SIG-M5 treated with dmso at 0.1 percent for 504 hours (cell line): Measurements from ENCODE around the gene FAM222A.
"Not testable (repeated sequence)": the region's sequence is repeated elsewhere in the genome, so short reads cannot be mapped to it uniquely, and the experiment has no call there.

Source experiments
- DNase-seq: peaks from one replicate; lab custom pipeline; 2025; ENCODE audit not compliant: unreplicated experiment; lab: John Stamatoyannopoulos, UW

FAM222A gene

DNA sequence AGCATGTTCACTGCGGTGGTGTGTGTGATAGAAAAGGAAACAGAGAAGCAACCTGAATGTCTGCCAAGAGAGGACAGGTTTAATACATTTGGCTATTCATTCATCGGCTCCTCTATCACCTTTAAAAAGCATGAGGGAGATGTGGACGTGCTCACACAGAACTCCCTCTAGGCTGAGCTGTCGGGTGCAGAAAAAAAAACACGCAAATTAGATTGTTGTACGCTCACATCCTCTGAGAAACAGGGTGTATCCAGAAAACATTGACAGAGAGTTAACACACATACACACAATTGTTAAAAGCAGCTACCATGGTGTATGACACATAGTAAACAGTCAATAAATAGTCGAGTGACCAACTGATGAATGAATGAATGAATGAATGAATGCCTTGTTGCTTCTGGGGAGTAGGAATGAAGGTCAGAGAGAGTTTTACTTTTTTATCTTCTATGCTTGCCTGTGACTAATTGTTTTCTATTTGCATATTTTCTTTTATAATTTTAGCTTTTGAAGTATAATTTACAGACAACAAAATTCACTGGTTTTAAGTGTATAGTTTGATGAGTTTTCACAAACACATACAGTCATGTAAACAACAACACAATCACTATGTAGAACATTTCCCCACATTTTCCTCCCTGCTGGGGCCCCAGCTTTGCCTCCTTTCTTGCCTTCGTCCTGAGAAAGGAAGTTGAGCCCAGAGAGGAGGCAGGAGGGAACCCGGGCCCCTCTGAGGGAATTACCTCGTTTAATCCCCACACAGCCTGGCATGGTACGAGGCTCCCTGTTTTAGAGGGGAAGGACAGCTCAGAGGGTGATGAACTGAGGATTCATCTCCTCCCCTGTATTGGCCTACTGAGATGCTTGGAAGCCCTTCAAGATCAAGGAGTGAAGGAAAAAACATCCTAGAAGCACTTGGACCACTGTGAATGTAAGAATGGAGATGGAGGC, 19.7 kb upstream of the FAM222A start:
- DNase-seq = no peak

DNA sequence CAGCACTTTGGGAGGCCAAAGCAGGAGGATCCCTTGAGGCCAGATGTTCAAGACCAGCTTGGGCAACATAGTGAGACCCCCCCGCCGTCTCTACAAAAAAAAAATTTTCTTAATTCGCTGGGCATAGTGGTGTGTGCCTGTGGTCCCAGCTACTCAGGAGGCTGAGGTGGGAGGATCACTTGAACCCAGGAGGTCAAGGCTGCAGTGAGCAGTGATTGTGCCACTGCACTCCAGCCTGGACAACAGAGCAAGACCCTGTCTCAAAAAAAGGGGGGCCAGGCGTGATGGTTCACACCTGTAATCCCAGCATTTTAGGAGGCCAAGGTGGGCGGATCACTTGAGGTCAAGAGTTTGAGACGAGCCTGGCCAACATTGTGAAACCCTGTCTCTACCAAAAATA, 19.0 kb upstream of the FAM222A start:
- not testable (repeated sequence) for DNase-seq

DNA sequence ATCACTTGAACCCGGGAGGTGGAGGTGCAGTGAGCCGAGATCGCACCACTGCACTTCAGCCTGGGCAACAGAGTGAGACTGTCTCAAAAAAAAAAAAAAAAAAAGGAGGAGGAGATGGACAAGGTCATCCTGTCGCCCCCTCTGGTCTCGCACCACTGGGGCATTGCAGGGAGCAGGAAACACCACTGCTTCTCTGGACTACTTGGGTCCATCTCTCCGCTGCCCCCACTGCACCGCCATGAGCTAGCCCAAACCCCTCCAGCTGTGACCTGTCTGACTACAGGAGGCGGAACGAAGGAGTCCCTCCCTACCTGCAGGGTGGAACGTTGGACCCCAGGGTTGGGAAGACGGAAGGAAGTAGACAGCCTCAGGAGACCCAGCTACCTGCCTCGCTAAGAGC, 18.2 kb upstream of the FAM222A start:
- DNase-seq = no peak

DNA sequence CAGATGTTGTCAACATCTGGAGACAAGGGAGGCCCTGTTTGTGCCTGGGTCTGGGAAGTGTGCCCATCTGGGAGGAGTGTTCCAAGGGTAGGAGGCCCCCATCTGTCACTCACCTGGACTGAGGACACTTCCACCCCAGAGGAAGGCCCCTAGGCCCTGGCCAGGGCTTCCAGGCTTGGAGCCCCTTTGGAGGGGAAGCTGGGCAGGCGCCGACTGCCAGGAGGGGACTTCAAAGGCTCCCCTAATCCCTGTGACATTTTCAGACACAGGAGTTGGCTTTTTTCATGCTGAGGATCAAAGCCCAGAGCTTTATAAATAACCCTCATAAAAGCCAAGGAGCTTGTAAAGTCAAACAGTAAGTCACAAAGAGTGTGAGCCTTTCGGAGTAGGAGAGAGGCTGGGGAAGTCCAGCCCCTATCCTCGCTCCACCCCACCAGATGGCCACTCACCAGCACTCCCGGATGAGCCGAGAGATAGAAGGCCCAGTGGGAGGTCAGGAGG, 17.6 kb upstream of the FAM222A start:
- DNase-seq = no peak

DNA sequence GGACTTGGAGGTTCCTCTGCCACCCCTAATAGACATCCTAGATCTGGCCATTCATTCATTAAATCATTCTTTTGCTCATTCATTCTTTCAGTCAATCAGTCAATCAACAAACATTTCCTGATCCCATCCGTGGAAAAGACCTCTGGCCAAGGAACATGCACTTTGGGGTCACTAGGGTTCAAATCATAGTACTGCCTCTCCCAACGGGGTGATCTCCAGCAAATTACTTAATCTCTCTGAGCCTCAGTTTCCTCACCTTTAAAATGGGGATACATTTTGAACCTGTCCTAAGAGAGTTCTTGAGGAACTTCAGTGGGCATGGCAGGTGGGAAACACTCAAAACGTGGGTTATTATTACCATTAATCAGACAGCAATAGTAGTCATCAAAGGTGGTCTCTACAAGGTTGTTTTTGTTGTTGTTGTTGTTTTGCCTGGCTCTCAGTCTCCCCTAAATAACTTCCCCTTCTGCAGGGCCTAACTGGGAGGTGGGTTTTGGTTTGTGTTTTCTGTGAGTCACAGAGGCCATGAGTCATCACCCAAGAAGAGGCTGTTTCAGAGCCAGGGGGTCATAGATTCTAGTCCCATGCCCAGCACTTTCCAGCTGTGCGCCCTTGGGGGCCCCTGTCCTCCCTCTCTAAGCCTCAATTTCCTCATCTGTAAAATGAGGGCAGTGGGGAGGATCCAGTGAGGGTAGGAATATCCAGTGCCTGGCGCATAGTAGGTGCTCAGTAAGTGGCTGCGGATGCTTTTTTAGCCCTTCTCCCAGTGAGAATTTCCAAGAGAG, 16.9 kb upstream of the FAM222A start:
- DNase-seq = peak; percentile 38

DNA sequence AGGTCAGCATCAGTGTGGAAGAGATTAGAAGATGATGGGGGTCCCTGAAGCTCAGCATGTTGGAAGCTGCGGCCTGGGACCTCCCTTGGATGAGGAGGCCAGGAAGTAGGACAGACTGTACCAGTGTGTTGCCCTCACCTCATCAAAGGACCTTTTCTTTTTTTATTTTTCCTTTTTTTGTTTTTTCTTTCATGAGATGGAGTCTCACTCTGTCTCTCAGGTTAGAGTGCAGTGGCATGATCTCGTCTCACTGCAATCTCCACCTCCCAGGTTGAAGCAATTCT, 16.4 kb upstream of the FAM222A start:
- no peak for DNase-seq

DNA sequence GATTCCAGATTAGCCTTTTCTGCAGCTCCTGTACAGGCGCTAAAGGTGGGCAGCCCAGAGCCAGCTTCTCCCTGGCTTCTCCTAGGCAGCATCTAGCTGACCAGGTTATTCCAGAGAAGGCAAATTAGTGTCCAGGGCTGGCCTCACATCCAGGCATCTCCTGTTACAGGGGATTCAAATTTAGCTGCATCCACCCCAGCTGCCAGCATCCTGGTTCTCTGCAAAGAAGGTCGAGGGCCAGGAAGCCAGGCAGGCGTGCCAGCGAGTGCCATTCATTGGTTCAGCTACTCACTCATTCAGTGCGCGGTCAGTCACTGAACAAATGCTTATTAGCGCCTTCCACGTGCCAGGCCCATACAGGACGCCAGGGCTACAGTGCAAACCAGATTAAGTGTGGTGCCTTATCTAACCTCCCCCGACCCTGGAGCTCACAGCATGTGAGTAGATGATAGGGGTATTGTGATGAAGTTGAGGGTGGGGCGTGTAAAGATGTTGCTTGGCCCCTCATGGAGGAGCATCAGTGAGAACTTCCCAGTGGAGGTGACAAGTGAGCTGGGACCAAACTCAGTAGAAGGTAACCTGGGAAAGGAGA, 15.7 kb upstream of the FAM222A start:
- no peak for DNase-seq

DNA sequence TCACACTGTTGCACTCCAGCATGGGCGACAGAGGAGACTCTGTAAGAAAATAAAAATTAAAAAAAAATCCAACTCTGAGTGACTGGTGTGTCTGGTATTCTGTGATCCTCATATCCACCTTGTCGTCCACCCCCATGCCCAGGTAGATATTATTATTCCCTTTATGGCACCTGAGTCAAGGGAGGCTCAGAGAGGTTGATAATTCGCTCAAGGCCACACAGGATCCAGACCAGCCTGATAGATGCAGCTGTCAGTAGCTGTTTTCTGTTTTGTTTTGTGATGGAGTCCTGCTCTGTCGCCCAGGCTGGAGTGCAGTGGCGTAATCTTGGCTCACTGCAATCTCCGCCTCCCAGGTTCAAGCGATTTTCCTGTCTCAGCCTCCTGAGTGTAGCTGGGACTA, 14.8 kb upstream of the FAM222A start:
- DNase-seq = no peak

DNA sequence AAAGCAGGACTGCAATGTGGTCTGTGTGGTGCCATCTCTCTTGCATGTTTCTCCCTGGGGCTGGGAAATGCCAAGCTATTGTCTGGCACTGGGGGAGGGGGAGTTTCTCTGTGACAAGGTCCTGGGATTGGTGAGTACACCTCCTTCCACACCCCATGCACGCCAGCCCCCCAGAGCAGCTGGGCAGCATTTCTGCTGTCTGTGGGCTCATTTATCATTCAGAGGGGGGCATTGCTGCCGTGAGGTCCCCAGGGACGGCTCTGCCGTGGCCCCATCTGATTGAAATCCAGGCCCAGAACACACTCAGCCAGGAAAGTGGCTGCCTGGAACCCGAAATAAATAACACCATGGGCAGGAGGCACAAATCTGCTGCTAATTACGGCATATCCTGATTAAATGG, 12.6 kb upstream of the FAM222A start:
- no peak for DNase-seq

DNA sequence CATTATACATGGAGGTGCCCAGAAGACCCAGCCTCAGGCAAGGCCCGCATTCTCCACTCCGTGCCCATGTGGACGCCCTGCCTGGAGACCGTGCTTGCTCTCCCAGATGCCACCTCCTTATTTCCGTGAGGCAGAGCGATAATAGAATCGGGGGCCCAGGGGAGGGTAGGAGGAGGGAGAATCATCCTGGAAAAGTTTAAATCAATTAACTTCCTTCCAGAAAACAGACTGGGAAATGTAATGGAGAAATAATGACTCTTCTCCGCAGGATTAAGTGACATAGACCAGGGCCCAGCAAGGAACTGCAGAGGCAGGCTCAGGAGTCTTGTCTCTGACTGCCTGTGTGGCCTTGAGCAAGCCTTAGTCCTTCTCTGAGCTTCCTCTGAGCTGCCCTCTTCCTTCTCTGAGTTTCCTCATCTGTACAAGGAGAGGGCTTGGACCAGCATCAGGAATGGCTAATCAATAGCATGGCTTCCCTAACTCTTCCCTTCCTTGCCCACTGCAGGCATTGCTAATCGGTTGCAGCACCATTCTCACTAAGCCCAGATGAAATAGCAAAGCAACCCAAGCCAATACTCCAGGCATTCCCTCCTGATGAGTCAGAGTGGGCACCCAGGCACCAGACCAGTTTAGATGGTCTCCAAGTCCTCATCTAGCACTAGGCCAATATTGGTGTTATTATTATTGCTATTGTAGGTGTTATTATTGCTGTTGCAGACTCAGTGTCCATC, 11.3 kb upstream of the FAM222A start:
- no peak for DNase-seq

DNA sequence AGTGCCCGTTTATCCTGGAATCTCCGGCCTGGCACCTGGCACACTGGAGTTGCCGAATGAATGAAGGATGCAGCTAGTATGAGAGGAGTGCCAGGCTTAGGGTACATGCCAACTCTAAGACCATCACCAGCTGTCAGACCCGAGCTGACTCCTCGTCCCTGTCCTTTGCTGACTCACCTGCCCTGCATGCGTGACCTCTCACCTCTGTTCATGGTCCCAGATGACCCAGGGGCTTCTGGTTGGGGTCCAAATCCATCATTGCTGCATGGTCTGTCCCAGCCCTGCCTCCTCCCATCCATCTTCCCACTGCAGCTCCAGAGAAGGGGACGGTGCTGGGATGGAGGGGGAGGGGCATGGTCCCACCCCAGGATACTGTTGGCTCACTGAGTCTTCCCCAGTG, 9.9 kb upstream of the FAM222A start:
- DNase-seq = no peak

DNA sequence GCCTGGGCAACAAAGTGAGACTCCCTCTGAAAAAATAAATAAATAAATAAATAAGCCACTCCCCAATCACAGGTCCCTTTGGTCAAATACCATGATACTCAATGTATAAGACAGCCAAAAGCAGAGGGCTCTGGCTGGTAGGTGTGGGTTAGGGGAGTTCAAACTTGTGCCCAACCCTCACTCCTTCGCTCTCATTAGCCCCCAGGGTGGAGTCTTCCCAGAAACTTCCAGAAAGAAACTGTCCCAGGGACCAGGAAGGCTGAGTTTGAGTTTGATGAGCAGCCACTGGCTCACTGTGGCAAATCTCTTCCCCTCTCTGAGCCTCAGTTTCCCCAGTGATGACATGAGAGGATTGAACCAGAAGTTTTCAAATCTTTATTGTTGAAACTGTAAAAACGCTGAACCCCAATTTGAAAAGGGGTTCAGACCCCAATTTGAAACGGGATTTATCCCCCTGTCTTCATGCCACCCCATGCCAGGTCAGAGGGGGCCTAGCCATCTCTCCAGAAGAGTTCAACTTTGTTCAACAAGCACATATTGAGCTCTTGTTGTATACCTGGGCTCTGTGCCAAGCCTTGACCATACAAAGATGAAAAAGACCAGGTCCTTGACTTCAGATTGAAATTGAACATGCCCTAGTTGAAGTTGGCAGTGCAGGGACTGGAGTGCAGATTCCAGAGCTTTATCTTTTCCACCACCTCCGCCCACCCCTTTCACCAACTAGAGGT, 9.1 kb upstream of the FAM222A start:
- no peak for DNase-seq

DNA sequence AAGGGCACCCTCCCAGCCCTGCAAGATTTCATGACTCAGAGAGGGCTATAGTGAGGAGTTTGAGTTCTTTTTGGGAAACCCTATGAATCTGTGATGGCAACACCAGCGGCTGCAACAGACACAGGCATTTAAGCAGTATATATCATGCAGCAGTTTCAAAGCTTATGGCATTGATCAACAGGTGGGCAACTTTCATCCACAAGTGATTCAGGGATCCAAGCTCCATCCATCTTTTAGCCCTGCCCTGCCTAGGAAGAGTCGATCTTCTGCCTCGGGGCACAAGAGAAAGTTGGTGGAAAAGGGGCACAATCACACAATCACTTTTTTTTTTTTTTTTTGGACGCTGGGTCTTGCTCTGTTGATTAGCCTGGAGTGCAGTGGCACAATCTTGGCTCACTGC, 8.3 kb upstream of the FAM222A start:
- no peak for DNase-seq

DNA sequence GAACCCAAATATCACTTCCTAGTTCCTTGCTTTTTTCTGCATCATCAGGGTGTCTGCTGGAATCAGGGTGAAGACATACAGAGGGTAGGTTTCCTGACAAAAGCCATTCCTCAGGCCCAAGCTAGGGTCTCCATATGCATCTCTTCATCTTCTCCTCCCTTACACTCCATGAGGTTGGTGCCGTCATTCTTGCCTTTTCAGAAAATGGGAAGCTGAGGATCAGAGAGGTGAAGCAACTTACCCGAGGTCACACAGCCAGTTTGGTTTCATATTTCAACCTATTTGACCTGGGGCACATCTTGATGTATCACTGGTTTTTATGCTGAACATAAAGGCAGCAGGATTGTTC, 7.3 kb upstream of the FAM222A start:
- DNase-seq = no peak

DNA sequence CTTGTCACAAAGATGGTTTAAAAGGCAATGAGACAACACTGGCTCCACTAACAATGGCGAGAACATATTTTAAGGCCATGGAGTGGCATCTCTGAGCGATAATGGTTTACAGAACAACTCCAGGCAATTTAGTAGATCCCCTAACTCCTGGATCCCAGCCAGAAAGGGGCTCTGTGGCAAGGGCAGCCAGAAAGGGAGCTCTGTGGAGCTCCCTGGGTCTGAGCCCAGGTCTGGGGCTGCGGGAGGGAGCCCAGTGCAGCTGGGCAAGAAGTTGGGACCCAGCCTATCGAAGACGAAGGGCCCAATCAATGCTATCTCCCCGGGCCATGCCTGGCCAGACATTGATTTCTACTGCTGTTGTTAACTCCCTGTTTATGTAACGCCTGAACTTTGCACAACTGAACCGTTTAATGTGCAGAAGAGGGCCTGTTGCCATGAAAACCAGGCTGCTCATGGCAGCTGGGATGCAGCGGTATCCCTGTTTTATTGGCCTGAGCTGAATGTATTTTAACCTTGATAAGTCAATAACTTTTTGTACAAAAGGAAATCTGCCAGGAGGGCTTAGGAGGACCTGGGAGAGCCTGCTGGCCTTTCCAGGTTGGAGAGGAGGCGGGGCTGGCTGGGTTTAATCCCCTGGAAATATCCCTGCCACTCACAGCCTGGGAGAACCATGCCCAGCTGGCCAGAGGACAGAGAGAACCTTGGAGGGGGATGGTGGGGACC, 6.7 kb upstream of the FAM222A start:
- no peak for DNase-seq

DNA sequence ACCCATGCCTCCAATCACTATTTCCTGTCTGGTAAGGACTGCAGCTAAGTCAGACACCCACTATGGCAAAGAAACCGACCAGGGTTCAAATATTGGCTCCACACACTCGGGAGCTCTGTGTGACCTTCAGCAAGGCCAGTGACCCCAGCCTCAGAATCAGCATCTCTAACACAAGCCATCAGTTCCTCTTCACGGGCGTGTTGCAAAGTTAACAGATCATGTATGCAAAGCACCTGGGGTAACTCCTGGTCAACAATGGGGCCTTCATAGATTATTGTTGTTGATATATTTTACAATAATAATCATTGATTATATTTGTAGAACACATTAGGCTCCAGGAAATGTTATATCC, 6.2 kb upstream of the FAM222A start:
- DNase-seq = no peak

DNA sequence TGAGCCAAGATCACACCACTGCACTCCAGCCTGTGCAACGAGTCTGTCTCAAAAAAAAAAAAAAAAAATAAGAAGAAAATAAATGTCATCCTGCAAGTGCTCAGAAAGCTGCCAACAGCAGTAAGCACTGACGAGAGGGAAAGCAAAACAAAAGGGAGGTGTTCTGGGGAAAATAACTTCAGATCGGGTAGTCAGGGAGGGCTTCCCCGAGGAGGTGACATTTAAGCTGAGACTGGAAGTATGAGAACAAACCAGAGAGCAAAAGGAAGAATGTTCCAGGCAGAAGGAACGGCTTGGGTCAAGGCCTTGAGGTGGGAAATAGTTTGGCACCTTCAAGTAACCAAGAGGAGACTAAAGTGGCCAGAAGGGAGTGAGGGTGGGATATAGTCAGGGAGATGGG, 4.7 kb upstream of the FAM222A start:
- no peak for DNase-seq

DNA sequence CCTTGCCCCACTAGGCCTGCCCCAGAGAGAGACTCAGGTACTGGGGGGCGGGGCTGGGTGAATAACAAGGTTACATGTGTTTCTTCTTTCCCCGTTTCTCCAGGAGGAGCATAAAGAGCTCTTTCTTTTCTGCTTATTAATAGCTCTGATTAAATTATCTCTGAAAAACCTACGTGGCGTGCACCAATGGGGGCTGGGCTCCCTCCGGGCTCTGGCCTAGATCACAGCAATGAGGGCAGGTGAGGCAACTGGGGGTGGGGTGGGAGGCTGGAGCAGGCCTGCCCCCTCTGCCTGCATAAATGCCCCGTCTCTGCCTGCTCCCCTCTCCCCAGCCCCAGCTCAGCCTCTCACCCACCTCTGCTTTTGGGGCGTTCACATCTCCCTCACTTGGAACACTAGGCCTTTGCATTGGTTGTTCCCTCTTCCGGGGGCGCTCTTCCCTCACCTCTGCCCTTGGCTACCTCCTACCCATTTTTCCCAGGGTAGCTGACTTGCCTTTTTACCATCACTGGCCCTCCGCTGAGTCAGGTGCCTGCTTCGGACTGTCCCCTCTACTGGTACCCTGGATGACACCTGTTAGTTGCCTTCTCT, 4.1 kb upstream of the FAM222A start:
- no peak for DNase-seq

DNA sequence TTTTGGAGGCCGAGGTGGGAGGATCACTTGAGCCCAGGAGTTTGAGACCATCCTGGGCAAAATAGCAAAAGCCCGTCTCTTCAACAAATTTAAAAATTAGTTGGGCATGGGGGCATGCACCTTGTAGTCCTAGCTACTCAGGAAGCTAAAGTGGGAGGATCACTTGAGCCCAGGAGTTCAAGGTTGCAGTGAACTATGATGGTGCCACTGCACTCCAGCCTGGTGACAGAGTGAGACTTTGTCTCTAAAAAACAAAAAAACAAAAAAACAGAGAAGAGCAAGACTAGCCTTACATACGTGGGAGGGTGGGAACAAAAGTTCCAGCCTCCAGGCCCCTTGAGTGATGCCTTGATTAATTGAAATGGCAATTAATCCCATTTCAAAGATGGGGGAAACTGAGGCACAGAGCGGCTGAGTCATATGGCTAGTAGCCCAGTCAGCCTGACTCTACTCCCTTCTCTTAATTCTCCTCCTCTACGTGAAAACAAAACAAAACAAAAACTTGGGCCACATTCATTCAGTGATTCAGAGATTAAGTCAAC, 3.3 kb upstream of the FAM222A start:
- DNase-seq = no peak
